Tibial nerve (tissue), 4 donors: ENCODE measurements around the gene ICAM5. TPM values are rescaled to one million over a fixed set of nuclear protein-coding genes. Genes with fewer than 3 reads are reported as not detected.
"Not testable (repeated sequence)": the region's sequence is repeated elsewhere in the genome, so short reads cannot be mapped to it uniquely, and the experiment has no call there.

Experiments used
- DNase-seq, 2 donors: peaks; one replicate each; pipeline ENCODE4 v3.0.0-alpha.2; 2019; ENCODE audit warnings: low spot score in 2 of 2
- H3K27ac ChIP-seq, 4 donors: fragments of 200-600 bp; sonication (generic) in 3 of 4; one replicate each; pipeline ENCODE4 v1.5.1; 2017 to 2019; ENCODE audit warnings: mild to moderate bottlenecking in 1 of 4
- H3K27me3 ChIP-seq, 2 donors: fragments of 200-600 bp; sonication (generic) in 1 of 2; one replicate each; pipeline versions ENCODE4 v1.5.1 to v1.6.0; 2017 to 2019
- H3K36me3 ChIP-seq, 3 donors: fragments of 200-600 bp; sonication (generic); one replicate each; pipeline ENCODE4 v1.5.1; 2018 to 2019
- H3K4me1 ChIP-seq, 4 donors: fragments of 200-600 bp; sonication (generic) in 3 of 4; one replicate each; pipeline ENCODE4 v1.5.1; 2017 to 2019
- H3K4me3 ChIP-seq, 4 donors: fragments of 200-600 bp; sonication (generic) in 3 of 4; one replicate each; pipeline ENCODE4 v1.5.1; 2017 to 2019; ENCODE audit warnings: mild to moderate bottlenecking in 1 of 4, moderate library complexity in 1 of 4
- H3K9me3 ChIP-seq, 4 donors: fragments of 200-600 bp; sonication (generic) in 3 of 4; one replicate each; pipeline ENCODE4 v1.5.1; 2017 to 2019
- EP300 ChIP-seq, 2 donors: sonication (generic); formaldehyde crosslinking; IDR thresholded peaks; one replicate each; pipeline ENCODE4 v1.6.1; 2017; ENCODE audit warnings: antibody characterized with exemption in 2 of 2, mild to moderate bottlenecking in 1 of 2
- POLR2A ChIP-seq, 2 donors: fragments of 450-650 bp; IDR thresholded peaks; one replicate each; pipeline ENCODE4 v1.6.1; 2017; ENCODE audit warnings: antibody characterized with exemption in 2 of 2, mild to moderate bottlenecking in 2 of 2, moderate library complexity in 2 of 2
- WGBS, 2 donors: methylation state at CpG; one replicate each; pipeline ENCODE4 v1.1.5; 2018; 5-methylcytosine and 5-hydroxymethylcytosine counted together
- total RNA-seq, 4 donors: library from RNA; depleted of rRNA; stranded (reverse); fragments of >200 nt; gene quantifications; one replicate each; pipeline ENCODE4 v1.1.0, GENCODE V29; 2016
- TF ChIP-seq, protein P1 (sequence below), 5 experiments: fragments of 200-600 bp in 3 of 5; fragments of 450-650 bp in 2 of 5; sonication (generic) in 3 of 5; IDR thresholded peaks; one replicate each; pipeline ENCODE4 v1.5.1; 2016 to 2019; ENCODE audit warnings: antibody characterized with exemption in 5 of 5, mild to moderate bottlenecking in 3 of 5, moderate library complexity in 2 of 5

ICAM5 gene, protein sequence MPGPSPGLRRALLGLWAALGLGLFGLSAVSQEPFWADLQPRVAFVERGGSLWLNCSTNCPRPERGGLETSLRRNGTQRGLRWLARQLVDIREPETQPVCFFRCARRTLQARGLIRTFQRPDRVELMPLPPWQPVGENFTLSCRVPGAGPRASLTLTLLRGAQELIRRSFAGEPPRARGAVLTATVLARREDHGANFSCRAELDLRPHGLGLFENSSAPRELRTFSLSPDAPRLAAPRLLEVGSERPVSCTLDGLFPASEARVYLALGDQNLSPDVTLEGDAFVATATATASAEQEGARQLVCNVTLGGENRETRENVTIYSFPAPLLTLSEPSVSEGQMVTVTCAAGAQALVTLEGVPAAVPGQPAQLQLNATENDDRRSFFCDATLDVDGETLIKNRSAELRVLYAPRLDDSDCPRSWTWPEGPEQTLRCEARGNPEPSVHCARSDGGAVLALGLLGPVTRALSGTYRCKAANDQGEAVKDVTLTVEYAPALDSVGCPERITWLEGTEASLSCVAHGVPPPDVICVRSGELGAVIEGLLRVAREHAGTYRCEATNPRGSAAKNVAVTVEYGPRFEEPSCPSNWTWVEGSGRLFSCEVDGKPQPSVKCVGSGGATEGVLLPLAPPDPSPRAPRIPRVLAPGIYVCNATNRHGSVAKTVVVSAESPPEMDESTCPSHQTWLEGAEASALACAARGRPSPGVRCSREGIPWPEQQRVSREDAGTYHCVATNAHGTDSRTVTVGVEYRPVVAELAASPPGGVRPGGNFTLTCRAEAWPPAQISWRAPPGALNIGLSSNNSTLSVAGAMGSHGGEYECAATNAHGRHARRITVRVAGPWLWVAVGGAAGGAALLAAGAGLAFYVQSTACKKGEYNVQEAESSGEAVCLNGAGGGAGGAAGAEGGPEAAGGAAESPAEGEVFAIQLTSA
- total RNA-seq: 1 to 10 TPM in 2 of 4 donors, under 1 TPM in 2; 0.21 to 2.7 (median 0.93) TPM

DNA sequence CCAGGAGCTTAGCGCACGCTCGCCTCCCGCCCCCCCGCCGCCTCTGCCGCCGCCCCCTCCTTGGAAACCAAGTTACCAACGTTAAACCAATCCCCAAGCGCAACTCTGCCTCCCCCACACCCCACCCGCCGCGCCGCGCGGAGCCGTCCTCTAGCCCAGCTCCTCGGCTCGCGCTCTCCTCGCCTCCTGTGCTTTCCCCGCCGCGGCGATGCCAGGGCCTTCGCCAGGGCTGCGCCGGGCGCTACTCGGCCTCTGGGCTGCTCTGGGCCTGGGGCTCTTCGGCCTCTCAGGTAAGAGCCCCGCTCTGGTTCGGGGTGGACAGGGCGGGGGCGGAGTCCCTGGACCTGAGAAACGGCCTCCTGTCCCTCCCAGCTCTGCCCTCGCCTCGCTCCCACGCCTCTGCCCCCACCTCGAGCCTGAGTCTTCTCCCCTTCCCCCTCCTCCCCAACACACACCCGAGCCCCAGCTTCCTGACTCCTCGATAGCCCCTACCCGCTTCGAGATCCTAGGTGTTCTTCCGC is at the start of gene ICAM5:
TSS of gene ICAM5 (plus strand) at position 117 of the 521 bp plus-strand sequence. CDS start at position 209, 92 bp downstream.
- peaks cover 0 to 11% (median 0%) of the 10 kb centered on the region in 3 donors for H3K36me3 ChIP-seq
- H3K4me3 ChIP-seq: peak within 1 kb of the TSS in 3 of 4 donors; percentile 19 to 43 (median 31)
- no peaks in the 10 kb centered on the region for H3K9me3 ChIP-seq
- no peak for TF ChIP-seq POLR2A (IDR thresholded peaks at IDR 0.05)
- TF ChIP-seq, protein P1, sequence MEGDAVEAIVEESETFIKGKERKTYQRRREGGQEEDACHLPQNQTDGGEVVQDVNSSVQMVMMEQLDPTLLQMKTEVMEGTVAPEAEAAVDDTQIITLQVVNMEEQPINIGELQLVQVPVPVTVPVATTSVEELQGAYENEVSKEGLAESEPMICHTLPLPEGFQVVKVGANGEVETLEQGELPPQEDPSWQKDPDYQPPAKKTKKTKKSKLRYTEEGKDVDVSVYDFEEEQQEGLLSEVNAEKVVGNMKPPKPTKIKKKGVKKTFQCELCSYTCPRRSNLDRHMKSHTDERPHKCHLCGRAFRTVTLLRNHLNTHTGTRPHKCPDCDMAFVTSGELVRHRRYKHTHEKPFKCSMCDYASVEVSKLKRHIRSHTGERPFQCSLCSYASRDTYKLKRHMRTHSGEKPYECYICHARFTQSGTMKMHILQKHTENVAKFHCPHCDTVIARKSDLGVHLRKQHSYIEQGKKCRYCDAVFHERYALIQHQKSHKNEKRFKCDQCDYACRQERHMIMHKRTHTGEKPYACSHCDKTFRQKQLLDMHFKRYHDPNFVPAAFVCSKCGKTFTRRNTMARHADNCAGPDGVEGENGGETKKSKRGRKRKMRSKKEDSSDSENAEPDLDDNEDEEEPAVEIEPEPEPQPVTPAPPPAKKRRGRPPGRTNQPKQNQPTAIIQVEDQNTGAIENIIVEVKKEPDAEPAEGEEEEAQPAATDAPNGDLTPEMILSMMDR (IDR thresholded peaks at IDR 0.05): no peak
- TF ChIP-seq EP300 (IDR thresholded peaks at IDR 0.05): no peak
- peaks cover 0 to 81% (median 51%) of the 10 kb centered on the region in 4 donors for H3K4me1 ChIP-seq
- WGBS, 2 donors: 1 to 3% methylated on average over 10 to 12 of the region's 45 CpGs
- H3K27me3 ChIP-seq: peaks cover 3 to 83% of the 10 kb centered on the region in 2 donors
- DNase-seq: no peak
- H3K27ac ChIP-seq: no peak within 1 kb of the TSS

DNA sequence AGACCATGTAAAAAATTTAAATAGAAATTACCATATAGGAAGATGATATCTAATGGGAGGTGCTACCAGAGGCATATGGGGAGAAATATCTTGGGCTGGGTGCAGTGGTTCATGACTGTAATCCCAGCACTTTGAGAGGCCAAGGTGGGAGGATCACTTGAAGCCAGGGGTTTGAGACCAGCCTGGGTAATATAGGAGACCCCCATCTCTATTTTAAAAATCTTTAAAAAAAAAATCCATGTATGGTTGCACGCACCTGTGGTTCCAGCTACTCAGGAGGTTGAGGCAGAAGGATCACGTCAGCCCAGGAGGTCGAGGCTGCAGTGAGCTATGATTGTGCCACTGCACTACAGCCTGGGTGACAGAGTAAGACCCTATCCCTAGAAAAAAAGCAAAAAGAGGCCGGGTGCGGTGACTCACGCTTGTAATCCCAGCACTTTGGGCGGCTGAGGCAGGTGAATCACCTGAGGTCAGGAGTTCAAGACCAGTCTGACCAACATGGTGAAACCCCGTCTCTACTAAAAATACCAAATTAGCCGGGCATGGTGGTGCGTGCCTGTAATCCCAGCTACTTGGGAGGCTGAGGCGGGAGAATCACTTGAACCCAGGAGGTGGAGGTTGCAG is 47.8 kb upstream of the ICAM5 start:
- H3K4me1 ChIP-seq, H3K36me3 ChIP-seq, H3K27ac ChIP-seq, DNase-seq, H3K27me3 ChIP-seq, H3K9me3 ChIP-seq, H3K4me3 ChIP-seq: not testable (repeated sequence)
- WGBS, 2 donors: 94 to 95% methylated on average over 11 of the region's 11 CpGs

DNA sequence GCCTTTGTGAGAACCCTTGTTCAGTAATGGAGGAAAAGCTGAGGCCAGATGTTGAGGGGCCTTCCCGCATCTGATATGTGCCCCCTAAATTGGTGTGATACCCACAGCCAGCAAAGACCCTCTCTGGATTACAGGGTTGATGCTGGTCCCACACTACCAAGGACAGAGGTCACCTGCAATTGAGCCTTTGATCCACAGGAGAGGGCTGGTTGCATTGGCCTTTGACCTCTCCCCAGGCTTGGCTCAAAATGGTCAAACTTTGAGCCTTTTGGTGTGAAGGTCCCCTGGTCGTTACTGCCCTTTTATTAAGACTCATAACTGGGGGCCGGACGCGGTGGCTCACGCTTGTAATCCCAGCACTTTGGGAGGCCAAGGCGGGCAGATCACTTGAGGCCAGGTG is 46.1 kb upstream of the ICAM5 start:
- H3K9me3 ChIP-seq: no peaks in the 10 kb centered on the region
- WGBS, 2 donors: 87 to 89% methylated on average over 7 of the region's 7 CpGs

DNA sequence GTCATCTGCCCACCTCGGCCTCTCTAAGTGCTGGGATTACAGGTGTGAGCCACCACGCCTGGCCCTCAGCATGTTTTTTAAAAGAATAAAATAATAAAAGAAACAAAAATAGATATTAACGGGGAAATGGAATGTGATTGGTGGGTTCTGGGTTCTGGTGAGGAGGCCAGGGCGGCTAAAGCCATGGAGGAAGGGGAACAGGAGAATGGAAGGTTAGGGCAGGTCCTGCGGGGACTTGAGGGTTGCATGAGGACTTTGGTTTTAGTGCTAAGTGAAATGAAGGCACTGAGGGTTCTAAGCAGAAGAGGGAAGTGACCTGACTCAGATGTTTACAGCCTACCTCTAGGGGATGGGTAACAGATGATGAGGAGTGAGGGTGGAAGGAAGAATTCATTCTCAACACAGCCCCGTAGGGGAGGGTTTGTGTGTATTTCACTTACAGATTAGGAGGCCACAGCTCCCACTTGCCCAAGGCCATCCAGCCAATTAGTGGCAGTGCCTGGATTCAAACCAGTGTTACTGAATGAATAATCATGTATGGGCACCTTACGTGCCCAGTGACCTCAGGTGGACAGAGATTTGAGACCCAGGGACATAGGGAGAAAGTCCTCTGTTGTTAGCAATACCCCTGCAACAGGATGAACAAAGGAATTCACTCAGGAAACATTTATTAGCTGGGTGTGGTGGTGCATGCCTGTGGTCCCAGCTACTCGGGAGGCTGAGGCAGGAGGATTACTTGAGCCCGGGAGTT is 44.4 kb upstream of the ICAM5 start:
- Histone ChIP-seq H3K4me3 (no peak overlapping the region), H3K36me3 (peaks cover 0 to 11% (median 0%) of the 10 kb centered on the region in 3 donors), H3K27ac (no peak overlapping the region), H3K4me1 (peaks cover 0 to 7% (median 0%) of the 10 kb centered on the region in 4 donors), H3K9me3 (no peaks in the 10 kb centered on the region), H3K27me3 (no peaks in the 10 kb centered on the region)
- DNase-seq: no peak
- no peak for TF ChIP-seq POLR2A (IDR thresholded peaks at IDR 0.05)
- TF ChIP-seq, protein P1 (IDR thresholded peaks at IDR 0.05): no peak
- no peak for TF ChIP-seq EP300 (IDR thresholded peaks at IDR 0.05)
- WGBS, 2 donors: 76 to 86% methylated on average over 9 of the region's 9 CpGs

More for the DNA sequence above, 46.1 kb upstream of the ICAM5 start:
- Histone ChIP-seq H3K4me3 (no peak overlapping the region), H3K36me3 (peaks cover 0 to 11% (median 0%) of the 10 kb centered on the region in 3 donors), H3K27me3 (no peaks in the 10 kb centered on the region), H3K4me1 (no peaks in the 10 kb centered on the region), H3K27ac (no peak overlapping the region)
- no peak for DNase-seq
- TF ChIP-seq POLR2A (IDR thresholded peaks at IDR 0.05) (no peak), EP300 (IDR thresholded peaks at IDR 0.05) (no peak)
- TF ChIP-seq, protein P1 (IDR thresholded peaks at IDR 0.05): no peak
